A673 (cell line): ENCODE data around the gene GMPR.

Experiments used
- EZH2 ChIP-seq: fragments of 200-600 bp; sonication (generic); IDR thresholded peaks from 2 replicates; pipeline ENCODE4 v1.6.1; 2017; ENCODE audit warnings: borderline replicate concordance, low read depth, mild to moderate bottlenecking, mixed read lengths, antibody characterized with exemption, low read length; ENCODE audit not compliant: poor library complexity, severe bottlenecking
- TF ChIP-seq, protein P1 (sequence below): fragments of 300-800, 200-600 bp; sonication (generic); conservative IDR thresholded peaks from 2 replicates; pipeline ENCODE4 v1.5.1; 2017; ENCODE audit warnings: low read depth, mild to moderate bottlenecking, antibody characterized with exemption, low read length, moderate library complexity, mixed read lengths

DNA sequence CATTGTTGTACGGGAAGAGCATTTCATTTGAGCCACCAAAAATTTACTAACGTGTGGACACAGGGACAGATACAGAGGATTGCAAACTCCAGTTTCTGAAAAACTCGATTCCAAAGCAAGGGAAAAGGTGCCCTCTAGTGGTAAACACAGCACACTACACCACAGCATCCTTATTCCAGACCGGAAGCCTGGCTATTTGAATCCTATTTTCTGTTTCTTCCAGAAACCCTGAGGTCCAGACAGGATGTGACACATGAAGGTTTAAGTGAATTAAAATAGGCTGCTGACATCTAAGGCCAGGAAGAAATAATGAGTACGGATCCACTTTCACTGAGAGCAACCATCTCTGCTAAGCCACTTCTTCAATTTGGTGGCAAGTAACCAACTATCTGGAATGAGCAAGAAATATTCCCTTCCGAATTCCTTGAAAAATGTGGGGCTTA lies 31.8 kb upstream of the GMPR start:
- TF ChIP-seq, protein P1, sequence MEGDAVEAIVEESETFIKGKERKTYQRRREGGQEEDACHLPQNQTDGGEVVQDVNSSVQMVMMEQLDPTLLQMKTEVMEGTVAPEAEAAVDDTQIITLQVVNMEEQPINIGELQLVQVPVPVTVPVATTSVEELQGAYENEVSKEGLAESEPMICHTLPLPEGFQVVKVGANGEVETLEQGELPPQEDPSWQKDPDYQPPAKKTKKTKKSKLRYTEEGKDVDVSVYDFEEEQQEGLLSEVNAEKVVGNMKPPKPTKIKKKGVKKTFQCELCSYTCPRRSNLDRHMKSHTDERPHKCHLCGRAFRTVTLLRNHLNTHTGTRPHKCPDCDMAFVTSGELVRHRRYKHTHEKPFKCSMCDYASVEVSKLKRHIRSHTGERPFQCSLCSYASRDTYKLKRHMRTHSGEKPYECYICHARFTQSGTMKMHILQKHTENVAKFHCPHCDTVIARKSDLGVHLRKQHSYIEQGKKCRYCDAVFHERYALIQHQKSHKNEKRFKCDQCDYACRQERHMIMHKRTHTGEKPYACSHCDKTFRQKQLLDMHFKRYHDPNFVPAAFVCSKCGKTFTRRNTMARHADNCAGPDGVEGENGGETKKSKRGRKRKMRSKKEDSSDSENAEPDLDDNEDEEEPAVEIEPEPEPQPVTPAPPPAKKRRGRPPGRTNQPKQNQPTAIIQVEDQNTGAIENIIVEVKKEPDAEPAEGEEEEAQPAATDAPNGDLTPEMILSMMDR: peak; percentile 95
- TF ChIP-seq EZH2: no peak
